Measurements from ENCODE around the gene B4GALT2.

Gene B4GALT2

DNA sequence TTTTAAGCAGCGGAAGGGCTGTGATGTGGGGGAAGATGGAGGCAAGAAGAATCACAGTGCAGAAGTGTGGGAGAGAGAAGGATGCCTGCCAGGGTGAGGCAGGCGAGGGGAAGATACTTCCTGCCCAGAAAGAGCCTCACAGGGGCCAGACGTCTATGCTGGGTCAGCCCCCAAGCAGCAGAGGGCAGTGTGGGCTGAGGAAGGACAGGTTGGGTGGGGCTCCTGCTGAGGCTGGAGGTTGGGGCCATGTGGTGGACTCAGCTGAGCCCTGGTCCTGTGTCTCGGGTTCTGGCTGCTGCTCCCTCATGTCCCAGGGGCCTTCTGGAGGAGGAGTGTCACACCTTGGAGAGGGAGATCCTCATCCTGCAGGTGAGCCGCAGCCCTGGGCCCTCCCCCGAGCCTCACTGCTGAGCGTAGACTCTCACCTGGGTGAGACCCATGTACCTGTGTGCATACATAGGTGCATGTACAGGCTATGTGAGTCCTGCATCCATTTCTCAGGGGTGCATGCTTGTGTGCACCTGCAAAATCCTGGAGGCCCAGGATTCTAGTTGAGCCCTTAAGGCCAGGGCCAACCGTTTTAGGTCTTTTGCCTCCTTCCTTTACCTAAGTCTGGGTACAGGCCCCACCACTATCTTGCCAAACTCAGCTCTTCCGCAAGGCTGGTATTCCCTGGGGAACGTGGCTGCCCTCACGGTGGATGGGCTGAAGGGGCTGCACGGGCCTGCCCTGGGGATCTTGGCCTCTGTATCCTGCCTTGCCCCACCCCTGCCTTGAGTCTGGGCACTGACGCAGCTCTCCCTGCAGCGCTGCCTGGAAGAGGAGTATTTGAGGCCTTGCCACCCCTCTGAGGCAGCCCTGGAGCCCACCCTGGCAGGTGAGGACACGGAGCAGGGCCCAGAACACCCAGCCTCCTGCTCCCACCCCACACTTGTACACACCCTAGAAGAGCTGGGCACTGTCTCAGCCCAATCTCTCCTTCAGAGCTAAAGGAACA is 16.1 kb downstream of the B4GALT2 start:
- no peaks in the 10 kb centered on the region for H3K9me3 ChIP-seq (ENCODE audit: insufficient read depth, low read length)
- H3K36me3 ChIP-seq (ENCODE audit: insufficient read depth, insufficient read length, low read length) = peaks cover 23% of the 10 kb centered on the region
- DNase-seq (ENCODE audit: low read depth, low spot score) = no peak
- H3K9ac ChIP-seq (ENCODE audit: insufficient read length, low read depth) = peak overlapping the region; percentile 47
- peaks cover 36% of the 10 kb centered on the region for H3K4me1 ChIP-seq (ENCODE audit: insufficient read depth, insufficient read length)
- H3K27me3 ChIP-seq (ENCODE audit: insufficient read depth, insufficient read length) = no peaks in the 10 kb centered on the region
- TF ChIP-seq YY1 (IDR thresholded peaks at IDR 0.05; ENCODE audit: insufficient read depth, insufficient read length) (no peak), ZNF274 (IDR thresholded peaks at IDR 0.05; ENCODE audit: low read depth, low read length) (no peak), SUZ12 (IDR thresholded peaks at IDR 0.05; ENCODE audit: extremely low read depth, insufficient read depth, insufficient read length) (no peak)
- no peak overlapping the region for H3K4me3 ChIP-seq (ENCODE audit: insufficient read length, low read depth)

GRCh38 chr1:43995984-43996732 is 17.1 kb downstream of the B4GALT2 start:
- Histone ChIP-seq H3K36me3 (ENCODE audit: insufficient read depth, insufficient read length, low read length) (peaks cover 30% of the 10 kb centered on the region), H3K27me3 (ENCODE audit: insufficient read depth, insufficient read length) (no peaks in the 10 kb centered on the region), H3K4me3 (ENCODE audit: insufficient read length, low read depth) (no peak overlapping the region), H3K9ac (ENCODE audit: insufficient read length, low read depth) (peak overlapping the region; percentile 13), H3K9me3 (ENCODE audit: insufficient read depth, low read length) (no peaks in the 10 kb centered on the region), H3K4me1 (ENCODE audit: insufficient read depth, insufficient read length) (peaks cover 32% of the 10 kb centered on the region)
- TF ChIP-seq SUZ12 (IDR thresholded peaks at IDR 0.05; ENCODE audit: extremely low read depth, insufficient read depth, insufficient read length) = no peak
- TF ChIP-seq YY1 (IDR thresholded peaks at IDR 0.05; ENCODE audit: insufficient read depth, insufficient read length) = no peak
- TF ChIP-seq ZNF274 (IDR thresholded peaks at IDR 0.05; ENCODE audit: low read depth, low read length) = no peak
- no peak for DNase-seq (ENCODE audit: low read depth, low spot score)

GRCh38 chr1:43996733-43997115 is 17.7 kb downstream of the B4GALT2 start:
- Histone ChIP-seq H3K9me3 (ENCODE audit: insufficient read depth, low read length) (no peaks in the 10 kb centered on the region), H3K9ac (ENCODE audit: insufficient read length, low read depth) (no peak overlapping the region)
- TF ChIP-seq SUZ12 (IDR thresholded peaks at IDR 0.05; ENCODE audit: extremely low read depth, insufficient read depth, insufficient read length) (no peak), YY1 (IDR thresholded peaks at IDR 0.05; ENCODE audit: insufficient read depth, insufficient read length) (no peak), ZNF274 (IDR thresholded peaks at IDR 0.05; ENCODE audit: low read depth, low read length) (no peak)

DNA sequence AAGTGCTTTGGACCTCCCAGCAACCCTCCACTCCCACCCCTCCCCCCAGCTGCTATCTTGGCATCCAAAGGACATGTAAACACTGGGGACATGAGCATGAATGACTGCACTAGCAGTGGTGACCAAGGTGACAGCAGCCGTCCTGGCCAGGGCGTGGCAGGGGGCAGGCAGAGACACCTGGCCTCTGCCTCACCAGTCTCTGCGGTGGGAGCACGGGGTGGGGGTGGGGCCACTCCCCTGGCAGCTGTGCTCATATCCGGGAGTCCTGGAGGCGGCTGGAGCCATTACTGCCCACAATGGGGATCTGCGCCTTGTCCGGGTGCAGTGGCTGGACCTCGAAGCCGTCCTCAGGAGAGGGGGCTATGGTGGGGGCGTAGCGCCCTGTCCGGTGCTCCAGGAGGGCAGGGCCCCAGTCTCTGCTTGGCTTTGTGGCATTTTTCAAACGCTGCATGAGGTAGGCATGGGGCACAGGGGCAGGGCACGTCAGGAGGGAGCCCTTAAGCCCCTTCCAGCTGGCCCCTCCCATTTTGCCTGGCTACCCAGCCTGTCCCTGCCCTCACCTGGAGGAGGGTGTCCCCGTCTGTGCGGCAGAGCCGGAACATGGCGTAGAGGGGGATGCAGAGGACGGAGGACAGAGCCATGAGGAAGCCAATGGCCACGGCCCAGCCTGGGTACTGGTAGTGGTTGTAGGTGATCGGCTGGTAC is 18.4 kb downstream of the B4GALT2 start:
- peak overlapping the region; percentile 27 for H3K9ac ChIP-seq (ENCODE audit: insufficient read length, low read depth)
- peaks cover 28% of the 10 kb centered on the region for H3K4me1 ChIP-seq (ENCODE audit: insufficient read depth, insufficient read length)
- DNase-seq (ENCODE audit: low read depth, low spot score) = no peak

More at GRCh38 chr1:43996733-43997115, 17.7 kb downstream of the B4GALT2 start:
- peaks cover 32% of the 10 kb centered on the region for H3K4me1 ChIP-seq (ENCODE audit: insufficient read depth, insufficient read length)
- no peak for DNase-seq (ENCODE audit: low read depth, low spot score)
- peaks cover 35% of the 10 kb centered on the region for H3K36me3 ChIP-seq (ENCODE audit: insufficient read depth, insufficient read length, low read length)
- no peaks in the 10 kb centered on the region for H3K27me3 ChIP-seq (ENCODE audit: insufficient read depth, insufficient read length)
- H3K4me3 ChIP-seq (ENCODE audit: insufficient read length, low read depth) = no peak overlapping the region

GRCh38 chr1:43998000-43998378 is 19.0 kb downstream of the B4GALT2 start:
- no peak overlapping the region for H3K4me3 ChIP-seq (ENCODE audit: insufficient read length, low read depth)
- H3K4me1 ChIP-seq (ENCODE audit: insufficient read depth, insufficient read length) = peaks cover 23% of the 10 kb centered on the region
- no peaks in the 10 kb centered on the region for H3K9me3 ChIP-seq (ENCODE audit: insufficient read depth, low read length)
- DNase-seq (ENCODE audit: low read depth, low spot score) = no peak
- TF ChIP-seq SUZ12 (IDR thresholded peaks at IDR 0.05; ENCODE audit: extremely low read depth, insufficient read depth, insufficient read length) = no peak
- no peak for TF ChIP-seq YY1 (IDR thresholded peaks at IDR 0.05; ENCODE audit: insufficient read depth, insufficient read length)
- no peak for TF ChIP-seq ZNF274 (IDR thresholded peaks at IDR 0.05; ENCODE audit: low read depth, low read length)
- H3K27me3 ChIP-seq (ENCODE audit: insufficient read depth, insufficient read length) = no peaks in the 10 kb centered on the region
- H3K9ac ChIP-seq (ENCODE audit: insufficient read length, low read depth) = no peak overlapping the region
- H3K36me3 ChIP-seq (ENCODE audit: insufficient read depth, insufficient read length, low read length) = peaks cover 42% of the 10 kb centered on the region

More for the DNA sequence above, 18.4 kb downstream of the B4GALT2 start:
- Histone ChIP-seq H3K9me3 (ENCODE audit: insufficient read depth, low read length) (no peaks in the 10 kb centered on the region), H3K36me3 (ENCODE audit: insufficient read depth, insufficient read length, low read length) (peaks cover 39% of the 10 kb centered on the region), H3K27me3 (ENCODE audit: insufficient read depth, insufficient read length) (no peaks in the 10 kb centered on the region), H3K4me3 (ENCODE audit: insufficient read length, low read depth) (no peak overlapping the region)
- TF ChIP-seq YY1 (IDR thresholded peaks at IDR 0.05; ENCODE audit: insufficient read depth, insufficient read length) = no peak
- TF ChIP-seq ZNF274 (IDR thresholded peaks at IDR 0.05; ENCODE audit: low read depth, low read length) = no peak
- TF ChIP-seq SUZ12 (IDR thresholded peaks at IDR 0.05; ENCODE audit: extremely low read depth, insufficient read depth, insufficient read length) = no peak

GRCh38 chr1:43999455-43999854 is 20.4 kb downstream of the B4GALT2 start:
- no peaks in the 10 kb centered on the region for H3K27me3 ChIP-seq (ENCODE audit: insufficient read depth, insufficient read length)
- no peak for DNase-seq (ENCODE audit: low read depth, low spot score)
- H3K9me3 ChIP-seq (ENCODE audit: insufficient read depth, low read length) = no peaks in the 10 kb centered on the region
- H3K4me3 ChIP-seq (ENCODE audit: insufficient read length, low read depth) = no peak overlapping the region
- no peak for TF ChIP-seq ZNF274 (IDR thresholded peaks at IDR 0.05; ENCODE audit: low read depth, low read length)
- no peak for TF ChIP-seq YY1 (IDR thresholded peaks at IDR 0.05; ENCODE audit: insufficient read depth, insufficient read length)
- TF ChIP-seq SUZ12 (IDR thresholded peaks at IDR 0.05; ENCODE audit: extremely low read depth, insufficient read depth, insufficient read length) = no peak
- H3K9ac ChIP-seq (ENCODE audit: insufficient read length, low read depth) = no peak overlapping the region
- H3K4me1 ChIP-seq (ENCODE audit: insufficient read depth, insufficient read length) = peaks cover 23% of the 10 kb centered on the region
- peaks cover 42% of the 10 kb centered on the region for H3K36me3 ChIP-seq (ENCODE audit: insufficient read depth, insufficient read length, low read length)

Measured in NT2/D1 (cell line).